Measurements from ENCODE around the gene GAD1. TPM values are rescaled to one million over a fixed set of nuclear protein-coding genes. Genes with fewer than 3 reads are reported as not detected.

GAD1 gene
- total and polyA plus RNA-seq, 4 donors, result 0.08 to 1.4 (median 0.51) TPM

DNA sequence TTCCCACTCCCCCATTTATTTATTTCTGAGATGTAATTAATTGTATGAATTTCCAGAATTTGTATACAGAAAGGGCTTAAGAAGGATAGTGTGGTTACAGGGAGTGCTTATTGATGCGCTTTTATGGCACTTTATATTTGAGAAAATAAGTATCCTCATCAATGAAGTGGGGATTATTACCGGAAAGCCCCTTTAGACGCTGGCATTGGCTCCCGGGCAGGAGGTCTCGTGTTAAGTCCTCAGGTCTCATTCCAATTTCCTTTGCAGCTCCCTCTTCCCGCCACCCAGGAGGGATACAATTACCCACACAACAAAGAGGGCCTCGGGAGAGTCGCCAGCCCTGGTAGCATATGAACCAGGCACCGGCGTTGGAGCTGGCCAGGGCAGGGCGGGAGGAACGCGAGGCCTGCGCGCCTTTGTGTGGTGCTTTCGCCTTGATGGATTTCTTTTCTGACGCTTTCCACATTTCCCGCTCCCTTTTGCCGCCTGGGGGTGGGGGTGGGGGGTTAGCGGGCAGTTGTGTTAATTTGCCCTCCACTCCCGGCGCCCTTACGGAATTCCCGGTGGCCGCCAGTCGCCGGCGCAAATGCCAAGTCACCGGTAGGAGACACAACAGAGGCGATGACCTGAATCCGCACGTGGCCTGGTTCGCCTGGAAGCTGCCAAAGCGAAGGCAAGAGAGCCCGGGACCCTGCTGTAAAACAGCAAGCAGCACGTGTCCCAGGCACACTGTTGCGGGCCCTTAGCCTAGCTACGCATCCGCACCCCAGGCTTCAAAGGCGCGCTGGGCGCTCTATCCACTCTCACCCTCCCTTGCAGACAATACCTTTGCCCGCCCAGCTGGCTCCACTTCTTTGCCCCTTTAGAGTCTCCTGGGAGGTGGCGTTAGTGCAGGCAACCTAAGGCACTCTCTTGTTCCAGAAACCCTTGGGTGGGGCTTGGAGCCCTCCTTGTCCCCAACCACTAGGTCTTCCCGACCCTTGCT is 3.3 kb downstream of the GAD1 start:
- DNase-seq, result peak in 2 of 3 donors; percentile 19 to 33
- peaks cover 3 to 97% (median 80%) of the 10 kb centered on the region in 3 donors for H3K27me3 ChIP-seq (ENCODE audit: control insufficient read depth in 3 of 3, insufficient read depth in 3 of 3, low read length in 2 of 3)
- no peak overlapping the region for H3K4me3 ChIP-seq
- TF ChIP-seq, protein P1, sequence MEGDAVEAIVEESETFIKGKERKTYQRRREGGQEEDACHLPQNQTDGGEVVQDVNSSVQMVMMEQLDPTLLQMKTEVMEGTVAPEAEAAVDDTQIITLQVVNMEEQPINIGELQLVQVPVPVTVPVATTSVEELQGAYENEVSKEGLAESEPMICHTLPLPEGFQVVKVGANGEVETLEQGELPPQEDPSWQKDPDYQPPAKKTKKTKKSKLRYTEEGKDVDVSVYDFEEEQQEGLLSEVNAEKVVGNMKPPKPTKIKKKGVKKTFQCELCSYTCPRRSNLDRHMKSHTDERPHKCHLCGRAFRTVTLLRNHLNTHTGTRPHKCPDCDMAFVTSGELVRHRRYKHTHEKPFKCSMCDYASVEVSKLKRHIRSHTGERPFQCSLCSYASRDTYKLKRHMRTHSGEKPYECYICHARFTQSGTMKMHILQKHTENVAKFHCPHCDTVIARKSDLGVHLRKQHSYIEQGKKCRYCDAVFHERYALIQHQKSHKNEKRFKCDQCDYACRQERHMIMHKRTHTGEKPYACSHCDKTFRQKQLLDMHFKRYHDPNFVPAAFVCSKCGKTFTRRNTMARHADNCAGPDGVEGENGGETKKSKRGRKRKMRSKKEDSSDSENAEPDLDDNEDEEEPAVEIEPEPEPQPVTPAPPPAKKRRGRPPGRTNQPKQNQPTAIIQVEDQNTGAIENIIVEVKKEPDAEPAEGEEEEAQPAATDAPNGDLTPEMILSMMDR (IDR thresholded peaks at IDR 0.05; ENCODE audit: control extremely low read depth, extremely low read depth), result no peak
- peaks cover 0 to 3% (median 0%) of the 10 kb centered on the region in 4 donors for H3K9me3 ChIP-seq (ENCODE audit: control insufficient read depth in 4 of 4, insufficient read depth in 3 of 4, low read length in 3 of 4)
- H3K9ac ChIP-seq (ENCODE audit: insufficient read depth in 1 of 2, low read length in 2 of 2), result no peak overlapping the region
- no peaks in the 10 kb centered on the region for H3K36me3 ChIP-seq (ENCODE audit: control insufficient read depth in 4 of 4, insufficient read depth in 4 of 4, low read length in 4 of 4)
- no peak for ATAC-seq (ENCODE audit: insufficient read depth, low FRiP score)
- no peak overlapping the region for H3K27ac ChIP-seq (ENCODE audit: low read depth in 1 of 2, low read length in 1 of 2)
- H3K4me1 ChIP-seq (ENCODE audit: control insufficient read depth in 5 of 5, insufficient read depth in 5 of 5, low read length in 5 of 5), result peaks cover 0 to 48% (median 24%) of the 10 kb centered on the region in 5 donors
- WGBS, 2 donors, result 12 to 14% methylated on average over 45 of the region's 45 CpGs

DNA sequence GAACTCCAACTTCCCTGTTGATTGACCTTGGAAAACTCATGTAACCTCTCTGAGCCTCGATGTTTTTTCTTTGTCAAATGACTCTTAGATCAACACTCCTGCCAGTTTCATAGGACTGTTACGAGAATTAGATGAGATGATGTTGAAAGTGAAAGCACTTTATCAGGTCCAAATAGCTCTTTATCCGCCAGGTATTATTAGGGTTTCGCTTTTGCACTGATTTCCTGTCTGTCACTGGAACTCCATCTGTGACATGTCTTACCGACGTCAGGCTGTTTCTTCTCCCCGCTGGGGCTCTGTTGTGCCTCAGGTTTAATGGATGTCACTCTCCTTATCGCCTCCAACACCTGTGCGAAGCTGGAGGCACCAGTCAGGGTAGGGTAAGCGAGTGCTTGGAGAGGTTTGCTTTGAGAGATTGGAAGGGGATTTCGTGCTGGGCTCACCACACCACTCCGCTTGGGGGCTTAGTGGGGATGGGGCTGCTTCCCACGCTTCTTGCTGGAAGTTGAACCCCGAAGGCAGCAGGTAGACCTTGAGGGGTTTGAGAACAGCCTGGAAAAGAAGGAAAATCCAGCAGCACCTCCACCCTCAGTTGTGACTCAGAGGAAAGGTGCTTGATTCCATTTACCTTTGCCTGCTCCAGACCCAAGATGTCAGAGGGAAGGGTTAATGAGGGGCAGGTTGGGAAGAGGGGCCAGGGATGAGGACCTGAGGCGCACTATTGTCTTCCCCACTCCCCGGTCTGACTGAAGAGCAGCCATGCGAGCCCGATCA is 4.3 kb downstream of the GAD1 start:
- WGBS, 2 donors, result 15 to 19% methylated on average over 18 of the region's 18 CpGs
- TF ChIP-seq, protein P1 (IDR thresholded peaks at IDR 0.05; ENCODE audit: control extremely low read depth, extremely low read depth), result no peak
- no peak for DNase-seq
- Histone ChIP-seq H3K4me1 (ENCODE audit: control insufficient read depth in 5 of 5, insufficient read depth in 5 of 5, low read length in 5 of 5) (peaks cover 0 to 46% (median 18%) of the 10 kb centered on the region in 5 donors), H3K27ac (ENCODE audit: low read depth in 1 of 2, low read length in 1 of 2) (no peak overlapping the region), H3K4me3 (no peak overlapping the region), H3K27me3 (ENCODE audit: control insufficient read depth in 3 of 3, insufficient read depth in 3 of 3, low read length in 2 of 3) (peaks cover 3 to 92% (median 70%) of the 10 kb centered on the region in 3 donors), H3K9ac (ENCODE audit: insufficient read depth in 1 of 2, low read length in 2 of 2) (no peak overlapping the region), H3K36me3 (ENCODE audit: control insufficient read depth in 4 of 4, insufficient read depth in 4 of 4, low read length in 4 of 4) (no peaks in the 10 kb centered on the region), H3K9me3 (ENCODE audit: control insufficient read depth in 4 of 4, insufficient read depth in 3 of 4, low read length in 3 of 4) (peaks cover 0 to 5% (median 0%) of the 10 kb centered on the region in 4 donors)
- no peak for ATAC-seq (ENCODE audit: insufficient read depth, low FRiP score)

DNA sequence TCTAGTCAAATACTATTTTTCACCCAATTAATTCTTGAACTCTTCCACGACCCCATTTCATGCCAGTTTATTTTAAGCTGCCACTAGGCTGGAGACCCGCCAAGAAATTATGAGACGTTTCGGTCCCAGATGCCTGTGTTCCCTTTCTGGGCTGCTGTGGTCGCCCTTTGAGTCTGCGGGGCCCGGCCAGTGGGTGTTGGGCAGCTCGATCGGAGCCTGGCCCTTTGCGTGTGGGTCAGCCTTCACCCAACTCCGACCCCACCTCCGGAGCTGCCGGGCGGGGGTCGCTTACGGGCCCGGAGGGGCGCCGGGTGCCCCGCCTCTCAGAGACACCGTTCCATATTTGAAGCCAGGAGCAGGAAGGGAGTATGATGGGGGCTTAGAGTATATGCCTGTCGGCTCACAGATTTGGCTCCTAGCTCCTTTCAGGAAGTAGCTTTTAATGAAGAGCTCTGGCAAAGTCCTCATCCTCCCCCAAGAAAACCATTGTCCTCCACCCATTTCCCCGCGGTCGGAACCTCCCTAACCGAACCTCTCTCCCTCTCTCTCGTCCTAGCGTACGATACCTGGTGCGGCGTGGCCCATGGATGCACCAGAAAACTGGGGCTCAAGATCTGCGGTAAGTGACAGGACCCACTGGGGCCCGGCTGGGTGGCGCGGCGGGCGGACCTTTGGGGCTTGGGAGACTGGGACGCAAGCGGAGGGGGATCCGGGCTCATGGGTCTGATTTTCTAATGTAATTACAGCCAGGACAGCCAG is 5.0 kb downstream of the GAD1 start:
- Histone ChIP-seq H3K27ac (ENCODE audit: low read depth in 1 of 2, low read length in 1 of 2) (no peak overlapping the region), H3K36me3 (ENCODE audit: control insufficient read depth in 4 of 4, insufficient read depth in 4 of 4, low read length in 4 of 4) (no peaks in the 10 kb centered on the region), H3K9ac (ENCODE audit: insufficient read depth in 1 of 2, low read length in 2 of 2) (no peak overlapping the region), H3K9me3 (ENCODE audit: control insufficient read depth in 4 of 4, insufficient read depth in 3 of 4, low read length in 3 of 4) (peaks cover 0 to 5% (median 0%) of the 10 kb centered on the region in 4 donors), H3K4me1 (ENCODE audit: control insufficient read depth in 5 of 5, insufficient read depth in 5 of 5, low read length in 5 of 5) (peaks cover 0 to 43% (median 10%) of the 10 kb centered on the region in 5 donors), H3K4me3 (no peak overlapping the region), H3K27me3 (ENCODE audit: control insufficient read depth in 3 of 3, insufficient read depth in 3 of 3, low read length in 2 of 3) (peaks cover 3 to 88% (median 67%) of the 10 kb centered on the region in 3 donors)
- WGBS, 2 donors, result 7 to 8% methylated on average over 40 of the region's 40 CpGs
- ATAC-seq (ENCODE audit: insufficient read depth, low FRiP score) (no peak), DNase-seq (peak in 1 of 3 donors; percentile 20)
- TF ChIP-seq, protein P1 (IDR thresholded peaks at IDR 0.05; ENCODE audit: control extremely low read depth, extremely low read depth), result no peak
